Stimulated activated CD8-positive, alpha-beta memory T cell treated with anti-CD3 and anti-CD28 coated beads, Interleukin-12 subunit alpha, Interleukin-12 subunit beta, amount 100 ng/mL, for 1 hour (primary cell): ENCODE data around the gene DBR1.
"Not testable (repeated sequence)": the region's sequence is repeated elsewhere in the genome, so short reads cannot be mapped to it uniquely, and the experiment has no call there.

Experiments used
- DNase-seq: peaks from one replicate; pipeline ENCODE4 v3.0.0-alpha.2; 2020; ENCODE audit warnings: low read depth

Gene DBR1

DNA sequence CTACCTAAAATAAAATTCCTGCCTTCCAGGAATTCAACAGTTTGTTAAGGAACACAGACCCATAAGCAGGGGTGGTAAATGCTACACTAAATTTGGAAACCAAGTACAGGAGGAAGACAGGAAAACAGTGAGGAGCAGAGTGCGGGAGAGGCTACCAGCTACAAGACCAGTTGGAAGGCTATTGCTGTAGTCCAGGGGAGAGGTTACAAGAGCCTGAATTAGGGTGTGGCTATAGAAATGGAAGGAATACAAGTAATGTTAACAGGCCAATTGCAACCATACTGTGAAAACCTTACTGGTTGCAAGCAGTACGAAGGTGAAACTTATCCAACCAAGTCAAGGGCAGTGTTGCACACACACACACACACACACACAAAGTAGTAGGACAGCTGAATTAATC lies 11.5 kb upstream of the DBR1 start:
- DNase-seq, result no peak

- no peak for DNase-seq
Observed at GRCh38 chr3:138184994-138185393, 10.3 kb upstream of the DBR1 start.

DNA sequence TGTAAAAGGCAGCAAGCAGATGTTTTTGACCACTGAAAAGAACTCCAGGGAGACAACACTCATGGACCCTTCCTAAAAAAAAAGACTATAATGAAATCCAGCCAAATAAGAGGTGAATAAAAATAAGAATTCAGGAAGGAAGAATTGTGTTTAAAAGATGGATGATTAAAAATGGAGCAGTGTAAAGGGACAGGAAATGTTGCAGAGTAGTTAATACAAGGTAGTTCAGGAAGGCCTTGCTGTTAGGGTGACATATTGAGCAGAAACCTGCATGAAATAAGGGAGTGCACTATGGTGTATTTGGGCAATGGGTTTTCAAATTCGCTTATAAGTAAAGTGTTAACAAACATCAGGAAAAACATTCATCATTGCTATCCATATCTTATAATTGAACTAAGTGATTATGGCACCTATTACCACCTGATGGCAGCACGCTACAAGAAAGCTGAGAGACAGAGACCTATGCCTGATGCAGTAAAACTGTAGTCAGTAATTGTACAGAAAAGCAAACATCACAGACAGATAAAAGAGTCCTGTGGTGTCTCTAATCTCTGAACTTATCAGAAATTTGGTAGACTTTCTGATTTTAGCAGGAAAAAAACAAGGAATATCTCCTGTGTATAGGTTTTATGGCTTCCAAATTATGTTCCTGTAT lies 5.8 kb upstream of the DBR1 start:
- no peak for DNase-seq

GRCh38 chr3:138173769-138174420 lies 826 bp downstream of the DBR1 start:
- DNase-seq, result no peak

DNA sequence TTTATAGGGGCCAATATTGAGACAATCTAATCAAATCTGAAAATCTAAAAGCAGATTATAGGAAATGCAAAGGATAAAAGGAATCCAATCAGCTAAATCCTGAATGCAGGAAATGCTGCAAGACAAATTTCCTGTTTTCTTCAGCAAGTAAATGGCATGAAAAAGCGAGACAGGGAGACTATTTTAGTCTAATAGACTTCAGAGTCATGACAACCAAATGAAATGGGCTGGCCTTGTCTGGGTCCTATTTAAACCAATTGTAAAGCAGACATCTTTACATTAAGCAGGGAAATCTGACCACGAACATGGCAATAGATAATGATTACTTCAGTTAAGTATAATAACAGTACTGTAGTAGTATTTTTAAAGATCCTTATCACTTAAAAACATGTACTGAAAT lies 2.1 kb downstream of the DBR1 start:
- DNase-seq, result no peak

- DNase-seq, result no peak
Observed at GRCh38 chr3:138165061-138165460, 9.7 kb downstream of the DBR1 start.

- no peak for DNase-seq
Observed at GRCh38 chr3:138157743-138158142, 17.0 kb downstream of the DBR1 start.

- DNase-seq, result no peak
Observed at GRCh38 chr3:138154534-138154933, 20.2 kb downstream of the DBR1 start.

DNA sequence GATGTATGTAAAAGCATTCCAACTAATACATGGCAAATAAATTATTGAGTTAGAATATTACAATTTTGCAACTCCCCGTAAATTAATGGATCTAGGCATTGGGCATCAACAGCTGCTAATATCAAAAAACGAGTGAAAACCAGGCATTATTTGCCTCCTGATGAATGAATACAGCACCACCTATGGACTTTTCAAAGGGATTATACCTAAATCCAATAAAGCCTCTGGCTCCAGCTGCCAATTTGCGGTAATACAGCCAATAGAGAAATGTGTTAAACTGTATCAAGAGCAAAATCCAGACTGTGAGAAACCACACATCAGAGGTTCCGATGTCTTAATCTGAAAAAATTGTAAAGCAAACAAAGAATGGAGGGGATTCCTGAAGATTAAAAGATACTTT lies 26.2 kb downstream of the DBR1 start:
- DNase-seq, result no peak

- DNase-seq, result not testable (repeated sequence)
Observed at GRCh38 chr3:138142181-138142580, 32.5 kb downstream of the DBR1 start.

- no peak for DNase-seq
Observed at GRCh38 chr3:138140940-138141339, 33.8 kb downstream of the DBR1 start.

GRCh38 chr3:138139691-138140090 lies 35.0 kb downstream of the DBR1 start:
- DNase-seq, result no peak

DNA sequence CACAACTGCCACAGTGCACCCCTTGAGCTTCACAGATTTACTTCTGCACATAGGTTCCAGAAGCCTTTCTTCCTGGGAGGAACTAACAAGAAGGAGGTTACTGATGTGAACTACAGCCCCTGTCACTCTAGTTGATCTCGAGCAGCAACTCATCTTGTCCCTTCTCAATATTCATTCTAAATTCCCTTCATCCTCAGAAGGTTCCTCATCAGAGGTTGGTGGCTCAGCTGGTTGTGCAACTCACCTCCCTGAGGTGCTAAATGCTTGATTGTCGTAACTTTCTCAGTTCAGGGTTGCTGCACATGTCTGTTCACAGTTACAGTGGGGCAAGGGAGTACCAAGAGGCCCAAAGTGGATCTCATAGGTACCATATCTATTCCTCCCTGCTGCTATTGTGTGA lies 36.9 kb downstream of the DBR1 start:
- DNase-seq, result no peak

- no peak for DNase-seq
Observed at GRCh38 chr3:138136201-138136600, 38.5 kb downstream of the DBR1 start.

- DNase-seq, result no peak
Observed at GRCh38 chr3:138135833-138136194, 38.9 kb downstream of the DBR1 start.

- DNase-seq, result no peak
Observed at GRCh38 chr3:138135146-138135832, 39.4 kb downstream of the DBR1 start.

- DNase-seq, result no peak
Observed at GRCh38 chr3:138132239-138132638, 42.5 kb downstream of the DBR1 start, which contains the start of gene A4GNT. A4GNT (minus strand) TSS chr3:138132390; CDS start chr3:138131256, 1,134 bp downstream.

- no peak for DNase-seq
Observed at GRCh38 chr3:138127636-138128365, 46.9 kb downstream of the DBR1 start.

GRCh38 chr3:138125548-138126221 lies 49.0 kb downstream of the DBR1 start:
- no peak for DNase-seq

- no peak for DNase-seq
Observed at GRCh38 chr3:138124706-138125355, 49.9 kb downstream of the DBR1 start.

- DNase-seq, result no peak
Observed at GRCh38 chr3:138124188-138124587, 50.5 kb downstream of the DBR1 start.

DNA sequence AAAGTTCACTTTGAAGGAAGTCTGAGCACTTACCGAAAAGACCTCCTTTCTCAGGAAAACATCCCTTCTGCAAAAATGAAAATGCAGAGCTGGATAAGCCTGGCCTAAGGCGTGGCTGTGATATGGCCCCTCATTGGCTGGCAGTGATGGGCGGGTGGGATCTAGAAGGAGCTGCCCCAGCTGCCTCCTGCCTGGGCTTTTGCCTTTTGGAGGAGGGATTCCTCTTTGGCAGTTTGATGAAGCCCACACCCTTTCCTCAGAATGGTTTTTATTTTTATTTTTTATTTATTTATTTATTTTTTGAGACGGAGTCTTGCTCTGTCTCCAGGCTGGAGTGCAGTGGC lies 55.3 kb downstream of the DBR1 start:
- no peak for DNase-seq
